Muscle layer of duodenum (tissue), 2 donors: ENCODE results near the gene NBPF4.
A peak's percentile ranks its signal among the peaks of the same experiment; 100 is the strongest.
"Not testable (repeated sequence)": the region's sequence is repeated elsewhere in the genome, so short reads cannot be mapped to it uniquely, and the experiment has no call there.

Experiments
- H3K27ac ChIP-seq: one replicate; pipeline ENCODE4 v1.7.0; 2013; ENCODE audit warnings: mild to moderate bottlenecking, low read length
- H3K27me3 ChIP-seq: one replicate; pipeline ENCODE4 v1.7.0; 2013; ENCODE audit warnings: low read depth, mild to moderate bottlenecking, control low read depth, low read length
- H3K36me3 ChIP-seq, 2 donors: one replicate each; pipeline ENCODE4 v1.7.0; 2013; ENCODE audit warnings: low read length in 2 of 2, control low read depth in 1 of 2, mild to moderate bottlenecking in 1 of 2; ENCODE audit not compliant: insufficient read depth in 2 of 2, control insufficient read depth in 1 of 2
- H3K4me1 ChIP-seq, 2 donors: one replicate each; pipeline ENCODE4 v1.7.0; 2013; ENCODE audit warnings: low read length in 2 of 2, mild to moderate bottlenecking in 2 of 2, control low read depth in 1 of 2, moderate library complexity in 1 of 2; ENCODE audit not compliant: insufficient read depth in 2 of 2, control insufficient read depth in 1 of 2
- H3K4me3 ChIP-seq, 2 donors: one replicate each; pipeline ENCODE4 v1.7.0; 2013; ENCODE audit warnings: low read length in 2 of 2, low read depth in 1 of 2, mild to moderate bottlenecking in 1 of 2
- H3K9me3 ChIP-seq, 2 donors: one replicate each; pipeline ENCODE4 v1.7.0; 2013; ENCODE audit warnings: low read length in 2 of 2, control low read depth in 1 of 2, mild to moderate bottlenecking in 1 of 2; ENCODE audit not compliant: control insufficient read depth in 1 of 2
- donor health status: healthy.

The NBPF4 gene

GRCh38 chr1:108203582-108203981, 40.3 kb downstream of the NBPF4 start:
- H3K4me1 ChIP-seq, H3K9me3 ChIP-seq, H3K27ac ChIP-seq, H3K36me3 ChIP-seq, H3K4me3 ChIP-seq, H3K27me3 ChIP-seq: not testable (repeated sequence)

GRCh38 chr1:108201687-108202086, 42.2 kb downstream of the NBPF4 start:
- H3K4me1 ChIP-seq, result peaks cover 9 to 12% of the 10 kb centered on the region in 2 donors
- H3K36me3 ChIP-seq, result no peaks in the 10 kb centered on the region
- no peaks in the 10 kb centered on the region for H3K9me3 ChIP-seq
- no peak overlapping the region for H3K4me3 ChIP-seq
- no peaks in the 10 kb centered on the region for H3K27me3 ChIP-seq
- no peak overlapping the region for H3K27ac ChIP-seq

DNA sequence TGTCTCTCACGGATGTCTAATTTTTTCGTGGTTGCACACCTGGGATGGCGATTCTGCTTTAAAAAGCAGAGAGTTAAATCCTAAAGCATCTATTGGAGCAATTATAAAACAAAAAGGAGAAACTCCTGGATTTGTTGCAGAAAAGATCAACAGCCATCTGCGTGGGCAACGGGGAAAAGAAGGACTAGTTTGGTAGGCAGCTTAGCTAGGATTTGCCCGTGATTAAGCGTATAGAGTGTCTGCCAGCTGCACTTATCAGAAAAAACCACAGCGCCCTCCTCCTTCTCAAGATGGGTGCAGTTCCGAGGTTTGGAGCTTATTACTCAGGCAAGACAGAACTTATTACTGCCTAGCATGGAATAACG, 43.2 kb downstream of the NBPF4 start:
- peaks cover 9 to 12% of the 10 kb centered on the region in 2 donors for H3K4me1 ChIP-seq
- H3K27ac ChIP-seq, result peak overlapping the region; percentile 81

DNA sequence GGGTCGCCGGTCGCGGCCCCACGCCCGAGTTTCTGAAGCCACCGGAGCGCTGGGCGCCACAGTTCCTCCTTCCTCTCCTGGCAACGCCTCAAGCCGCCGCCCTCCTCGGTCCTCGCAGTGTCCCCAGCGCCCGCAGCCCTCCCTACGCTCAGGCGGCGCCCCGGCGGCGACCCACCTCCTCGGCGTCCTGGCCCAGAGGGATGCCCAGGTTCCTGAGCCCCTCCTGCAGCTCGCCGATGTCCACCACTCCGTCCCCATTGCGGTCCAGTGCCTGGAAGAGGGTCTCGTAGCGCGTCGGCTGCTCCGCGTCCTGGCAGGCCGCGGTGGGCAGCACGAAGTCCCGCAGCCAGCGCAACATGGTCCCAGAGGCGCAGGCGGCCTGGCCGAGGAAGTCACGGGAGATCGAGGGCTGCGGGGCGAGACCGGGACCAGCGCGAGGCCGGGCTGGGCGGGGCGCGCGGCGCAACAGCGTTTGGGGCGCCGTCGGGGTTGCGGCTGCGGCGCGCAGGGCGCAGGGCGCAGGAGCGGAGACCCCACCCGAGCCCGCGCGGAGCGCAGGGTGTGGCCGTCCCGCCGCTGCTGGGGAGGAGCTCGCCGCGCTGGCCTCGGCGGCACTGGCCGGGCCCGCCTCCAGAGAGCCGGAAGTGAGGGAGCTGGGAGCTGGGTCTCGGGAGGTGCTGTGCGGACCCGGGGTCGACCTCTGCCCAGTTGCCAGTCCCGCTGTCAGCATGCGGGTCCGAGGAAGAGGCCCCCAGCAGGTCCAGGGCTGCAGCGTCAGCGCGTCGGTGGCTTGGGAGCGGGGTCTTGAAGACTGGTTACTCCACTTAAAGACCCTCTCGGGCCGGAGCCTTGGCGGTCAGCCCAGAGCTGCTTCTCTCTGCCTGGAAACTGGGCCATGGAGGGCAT, 43.8 kb downstream of the NBPF4 start, which contains the start of gene SLC25A24:
SLC25A24 (minus strand) TSS at position 563 of the 906 bp plus-strand sequence; CDS start at position 358, 205 bp downstream.
- Histone ChIP-seq H3K36me3 (peaks cover 0 to 2% of the 10 kb centered on the region in 2 donors), H3K4me3 (peak within 1 kb of the TSS; percentile 88 to 99), H3K27me3 (no peaks in the 10 kb centered on the region), H3K27ac (peak within 1 kb of the TSS; percentile 81), H3K4me1 (peaks cover 9 to 12% of the 10 kb centered on the region in 2 donors), H3K9me3 (no peaks in the 10 kb centered on the region)

More for the DNA sequence above, 43.2 kb downstream of the NBPF4 start:
- H3K4me3 ChIP-seq, result peak overlapping the region; percentile 88 to 99
- no peaks in the 10 kb centered on the region for H3K9me3 ChIP-seq
- no peaks in the 10 kb centered on the region for H3K27me3 ChIP-seq
- H3K36me3 ChIP-seq, result no peaks in the 10 kb centered on the region

GRCh38 chr1:108199201-108199691, 44.6 kb downstream of the NBPF4 start:
- Histone ChIP-seq H3K4me3 (peak overlapping the region; percentile 88 to 99), H3K9me3 (no peaks in the 10 kb centered on the region), H3K27me3 (no peaks in the 10 kb centered on the region), H3K27ac (peak overlapping the region; percentile 77), H3K36me3 (peaks cover 0 to 7% of the 10 kb centered on the region in 2 donors), H3K4me1 (peaks cover 9 to 12% of the 10 kb centered on the region in 2 donors)

DNA sequence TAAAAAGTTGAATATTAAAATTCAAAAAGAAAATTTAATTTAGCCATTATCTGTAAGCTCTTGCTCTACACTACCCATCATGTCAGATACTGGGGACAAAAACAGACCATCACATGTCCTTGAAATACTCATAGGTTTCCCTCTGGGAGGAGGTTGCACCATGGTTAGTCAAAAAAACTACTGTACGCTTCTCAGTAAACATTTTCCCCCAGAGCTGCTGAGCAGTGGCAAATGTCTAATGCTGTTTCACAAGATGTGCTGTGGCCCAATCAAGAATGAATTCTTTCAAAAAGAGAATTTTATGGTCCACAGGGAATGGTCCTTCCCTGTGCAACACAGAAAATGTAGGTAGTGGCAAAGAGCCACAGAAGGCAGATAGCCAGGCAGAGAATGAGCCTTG, 49.8 kb downstream of the NBPF4 start:
- no peak overlapping the region for H3K27ac ChIP-seq
- H3K9me3 ChIP-seq, result peaks cover 0 to 5% of the 10 kb centered on the region in 2 donors
- peaks cover 0 to 10% of the 10 kb centered on the region in 2 donors for H3K36me3 ChIP-seq

DNA sequence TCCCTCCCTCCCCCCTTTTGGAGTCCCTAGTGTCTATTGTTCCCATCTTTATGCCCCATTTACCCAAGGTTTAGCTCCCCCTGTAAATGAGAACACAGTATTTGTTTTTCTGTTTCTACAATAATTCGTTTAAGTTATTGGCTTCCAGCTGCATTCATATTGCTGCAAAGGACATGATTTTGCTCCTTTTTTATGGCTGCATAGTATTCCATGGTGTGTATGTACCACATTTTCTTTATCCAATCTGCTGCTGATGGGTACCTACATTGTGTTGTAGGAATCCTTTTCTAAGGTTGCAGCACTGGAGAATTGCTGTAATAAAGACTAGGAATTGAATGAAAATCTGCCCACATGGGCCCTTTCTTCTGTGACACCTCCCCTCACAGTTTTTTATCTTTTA, 50.5 kb downstream of the NBPF4 start:
- H3K27ac ChIP-seq, result no peak overlapping the region
- H3K36me3 ChIP-seq, result peaks cover 0 to 14% of the 10 kb centered on the region in 2 donors
- H3K27me3 ChIP-seq, result no peaks in the 10 kb centered on the region
- no peak overlapping the region for H3K4me3 ChIP-seq
- peaks cover under 1 to 7% of the 10 kb centered on the region in 2 donors for H3K4me1 ChIP-seq
- peaks cover 0 to 5% of the 10 kb centered on the region in 2 donors for H3K9me3 ChIP-seq

More for the DNA sequence above, 49.8 kb downstream of the NBPF4 start:
- H3K27me3 ChIP-seq, result no peaks in the 10 kb centered on the region
- peaks cover 3 to 12% of the 10 kb centered on the region in 2 donors for H3K4me1 ChIP-seq
- H3K4me3 ChIP-seq, result no peak overlapping the region

DNA sequence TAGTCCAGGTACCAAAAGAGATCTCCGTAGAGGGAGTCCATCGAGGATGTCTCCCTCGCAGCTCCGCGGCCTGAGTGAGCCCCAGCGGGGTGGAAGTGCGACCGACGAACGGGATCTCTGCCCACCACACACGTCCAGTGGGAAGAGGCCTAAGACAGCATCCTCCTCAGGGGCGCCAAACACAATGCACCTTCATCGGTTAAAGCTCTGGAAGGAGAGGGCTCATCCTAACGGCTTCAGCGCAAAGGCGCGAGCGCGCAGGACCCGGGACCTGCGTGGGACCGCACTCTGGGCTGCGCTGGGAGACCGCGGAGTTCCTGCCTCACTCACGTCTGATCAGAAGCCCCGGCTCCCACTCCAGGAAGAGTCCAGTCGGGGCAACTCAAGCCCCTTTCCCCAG, 51.3 kb downstream of the NBPF4 start:
- Histone ChIP-seq H3K27me3 (no peaks in the 10 kb centered on the region), H3K4me3 (no peak overlapping the region), H3K9me3 (peaks cover 0 to 7% of the 10 kb centered on the region in 2 donors), H3K4me1 (peaks cover 0 to 2% of the 10 kb centered on the region in 2 donors), H3K36me3 (peaks cover 0 to 14% of the 10 kb centered on the region in 2 donors), H3K27ac (no peak overlapping the region)

DNA sequence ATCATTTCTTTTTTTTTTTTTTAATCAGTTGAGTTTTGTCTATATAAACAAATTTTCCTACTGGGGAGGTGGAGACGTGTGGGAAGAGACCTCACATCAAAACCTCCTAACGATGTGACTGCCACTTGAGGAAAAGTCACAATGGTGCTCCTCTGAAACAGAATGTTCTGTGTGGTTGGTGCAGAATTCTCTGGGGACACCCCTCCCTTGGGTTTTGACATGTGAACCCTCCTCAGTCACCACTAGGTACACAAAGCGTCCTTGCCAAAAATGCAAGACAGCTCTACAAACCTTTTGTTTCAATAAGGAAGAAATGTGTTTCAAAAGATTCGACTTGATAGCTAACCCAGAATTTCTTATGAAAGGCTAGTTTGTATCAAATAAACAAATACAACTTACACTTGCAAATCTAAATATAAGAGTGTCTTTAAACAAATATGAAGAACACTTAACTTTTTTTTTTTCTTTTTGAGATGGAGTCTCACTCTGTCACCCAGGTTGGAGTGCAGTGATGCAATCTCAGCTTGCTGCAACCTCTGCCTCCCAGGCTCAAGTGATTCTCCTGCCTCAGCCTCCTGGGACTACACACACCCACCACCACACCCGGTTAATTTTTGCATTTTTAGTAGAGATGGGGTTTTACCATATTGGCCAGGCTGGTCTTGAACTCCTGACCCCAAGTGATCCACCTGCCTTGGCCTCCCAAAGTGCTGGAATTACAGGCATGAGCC, 53.0 kb downstream of the NBPF4 start:
- Histone ChIP-seq H3K9me3 (peaks cover 0 to 7% of the 10 kb centered on the region in 2 donors), H3K27ac (no peak overlapping the region), H3K36me3 (peaks cover 0 to 14% of the 10 kb centered on the region in 2 donors), H3K27me3 (no peaks in the 10 kb centered on the region), H3K4me1 (no peaks in the 10 kb centered on the region), H3K4me3 (no peak overlapping the region)

- no peaks in the 10 kb centered on the region for H3K4me1 ChIP-seq
- peaks cover 1 to 14% of the 10 kb centered on the region in 2 donors for H3K36me3 ChIP-seq
- H3K4me3 ChIP-seq, result no peak overlapping the region
- H3K27me3 ChIP-seq, result no peaks in the 10 kb centered on the region
- H3K27ac ChIP-seq, result no peak overlapping the region
- H3K9me3 ChIP-seq, result peaks cover 0 to 7% of the 10 kb centered on the region in 2 donors
These were observed 53.8 kb downstream of the NBPF4 start for GRCh38 chr1:108190001-108190634.

- Histone ChIP-seq H3K4me1 (no peaks in the 10 kb centered on the region), H3K4me3 (no peak overlapping the region), H3K27me3 (no peaks in the 10 kb centered on the region), H3K9me3 (peaks cover 0 to 7% of the 10 kb centered on the region in 2 donors), H3K36me3 (peaks cover 13 to 21% of the 10 kb centered on the region in 2 donors), H3K27ac (no peak overlapping the region)
These were observed 55.1 kb downstream of the NBPF4 start for GRCh38 chr1:108188801-108189200.
